HG02678 (cell line): ENCODE results near the gene MRPL16.
"Not testable (repeated sequence)": the region's sequence is repeated elsewhere in the genome, so short reads cannot be mapped to it uniquely, and the experiment has no call there.

Experiments used
- ATAC-seq: cut with Tn5 transposase; IDR thresholded peaks from one replicate; pipeline ENCODE4 v1.9.1; 2021; ENCODE audit warnings: mild to moderate bottlenecking, moderate library complexity; ENCODE audit not compliant: unreplicated experiment

The MRPL16 gene

DNA sequence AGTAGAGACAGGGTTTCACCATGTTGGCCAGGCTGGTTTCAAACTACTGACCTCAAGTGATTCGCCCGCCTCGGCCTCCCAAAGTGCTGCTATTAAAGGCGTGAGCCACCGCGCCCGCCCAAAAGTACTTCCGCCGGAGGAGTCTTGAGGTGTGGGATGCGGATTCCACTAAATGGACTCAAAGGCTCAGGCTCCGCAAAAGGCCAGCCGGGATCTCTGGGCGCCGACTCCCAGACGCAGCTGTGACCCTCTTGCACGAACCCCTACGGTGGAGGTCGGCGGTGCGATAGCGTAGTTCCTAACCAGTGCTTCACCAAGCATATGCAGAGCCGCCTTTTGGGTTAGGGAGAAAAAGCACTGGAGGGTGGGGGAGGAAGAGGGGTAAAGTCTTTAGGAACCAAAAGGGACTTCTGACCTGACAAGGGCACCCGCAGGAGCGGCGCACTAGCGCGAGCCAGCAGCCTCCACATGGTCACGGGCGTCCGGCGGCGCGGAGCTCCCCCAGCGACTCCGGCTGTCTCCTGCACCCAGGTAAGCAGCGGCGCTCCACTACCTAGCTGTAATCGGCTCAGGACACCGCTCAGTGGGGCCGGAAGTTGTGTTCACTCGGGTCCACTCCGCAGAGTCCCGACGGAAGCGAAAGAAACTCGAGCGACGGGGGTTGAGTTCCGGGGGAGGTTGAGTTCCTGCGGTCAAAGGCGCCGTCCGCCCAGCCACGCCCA lies at the start of gene MRPL16:
TSS of gene MRPL16 (minus strand) at position 590 of the 722 bp plus-strand sequence. CDS start at position 470, 120 bp downstream.
- ATAC-seq, result peak; percentile 98

DNA sequence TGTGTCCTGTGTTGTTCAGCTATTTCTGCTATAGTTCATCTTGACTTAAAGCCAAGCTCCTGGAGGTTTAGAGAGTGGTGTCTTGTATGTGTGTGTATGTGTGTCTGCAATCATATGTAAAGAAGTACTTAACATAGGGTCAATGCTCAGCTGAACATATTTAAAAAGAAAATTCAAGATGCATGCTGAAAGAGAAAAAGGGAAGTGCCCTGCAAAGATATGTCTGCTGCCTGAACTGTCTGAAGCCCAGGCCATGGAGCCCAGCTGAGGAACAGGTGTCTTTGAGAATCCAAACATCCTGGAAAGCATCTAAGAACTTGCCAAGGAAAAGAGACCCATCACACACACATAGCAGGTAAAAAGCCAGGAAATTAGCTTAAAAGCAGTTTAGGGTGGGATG lies 49.1 kb upstream of the MRPL16 start:
- no peak for ATAC-seq

DNA sequence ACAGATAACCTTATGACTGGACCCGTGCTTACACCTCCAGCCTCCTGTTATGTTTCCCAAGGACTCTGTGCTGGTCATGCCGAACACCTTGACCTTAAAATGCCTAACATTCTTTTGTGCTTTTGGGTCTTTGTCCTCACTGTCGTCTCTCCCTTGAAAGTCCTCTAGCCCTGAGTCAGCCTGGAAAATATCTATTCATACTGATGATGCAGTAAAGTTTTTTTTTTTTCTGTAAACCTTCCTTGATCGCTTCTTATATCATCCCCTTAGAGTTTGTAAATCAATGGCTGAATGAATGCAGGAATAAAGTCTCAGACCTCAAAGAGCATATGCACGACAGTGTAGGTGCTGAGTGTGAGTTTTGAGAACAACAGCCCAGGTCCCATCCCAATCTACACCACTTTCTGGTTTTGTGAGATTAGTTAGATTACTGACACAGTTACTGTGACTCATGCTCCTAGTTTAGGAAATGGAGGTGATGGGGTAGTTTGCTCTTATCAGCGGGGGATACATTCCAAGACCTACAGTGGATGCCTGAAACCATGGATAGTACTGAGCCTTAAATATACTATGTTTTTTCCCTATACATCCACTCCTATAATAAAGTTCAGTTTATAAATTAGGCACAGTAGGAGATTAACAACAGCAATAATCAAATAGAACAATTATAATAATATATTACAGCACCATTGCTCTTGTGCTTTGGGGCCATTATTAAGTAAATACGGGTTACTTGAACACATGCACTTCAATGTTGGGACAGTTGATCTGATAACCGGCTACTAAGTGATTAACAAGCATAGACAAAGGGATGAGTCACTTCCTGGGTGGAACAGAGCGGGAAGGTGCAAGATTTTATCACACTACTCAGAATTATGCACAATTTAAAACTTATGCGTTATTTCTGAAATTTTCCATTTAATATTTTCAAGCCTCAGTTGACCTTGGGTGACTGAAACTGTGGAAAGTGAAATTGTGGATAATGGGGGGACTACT lies 47.2 kb upstream of the MRPL16 start:
- ATAC-seq, result no peak

DNA sequence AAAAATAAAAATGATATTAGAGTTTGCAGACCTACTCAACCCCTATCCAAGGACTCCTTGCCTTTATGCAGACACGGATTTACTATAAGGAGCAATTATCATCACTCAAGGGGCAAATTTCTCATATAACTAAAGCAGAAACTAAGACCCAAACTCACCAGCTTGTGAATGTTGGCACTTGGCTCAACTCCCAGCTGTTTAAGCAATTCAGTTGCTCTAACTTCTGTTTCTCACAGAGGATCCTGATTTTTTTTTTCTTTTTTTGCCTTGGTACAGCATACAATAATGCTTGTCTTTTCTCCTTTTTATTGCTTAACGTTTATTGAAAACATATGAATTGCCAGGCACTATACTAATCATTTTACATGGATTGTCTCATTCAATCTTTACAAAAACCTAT lies 44.3 kb upstream of the MRPL16 start:
- no peak for ATAC-seq

DNA sequence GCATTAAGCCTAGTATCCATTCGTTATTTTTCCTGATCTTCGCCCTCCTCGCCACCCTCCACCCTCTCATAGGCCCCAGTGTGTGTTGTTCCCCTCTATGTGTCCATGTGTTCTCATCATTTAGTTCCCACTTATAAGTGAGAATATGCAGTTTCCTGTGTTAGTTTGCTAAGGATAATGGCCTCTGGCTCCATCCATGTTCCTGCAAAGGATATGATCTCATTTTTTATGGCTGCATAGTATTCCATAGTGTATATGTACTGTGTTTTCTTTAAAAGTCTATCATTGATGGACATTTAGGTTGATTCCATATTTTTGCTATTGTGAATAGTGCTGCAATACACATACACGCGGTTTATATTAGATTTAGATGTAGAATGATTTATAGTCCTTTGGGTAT lies 40.8 kb upstream of the MRPL16 start:
- ATAC-seq, result not testable (repeated sequence)

DNA sequence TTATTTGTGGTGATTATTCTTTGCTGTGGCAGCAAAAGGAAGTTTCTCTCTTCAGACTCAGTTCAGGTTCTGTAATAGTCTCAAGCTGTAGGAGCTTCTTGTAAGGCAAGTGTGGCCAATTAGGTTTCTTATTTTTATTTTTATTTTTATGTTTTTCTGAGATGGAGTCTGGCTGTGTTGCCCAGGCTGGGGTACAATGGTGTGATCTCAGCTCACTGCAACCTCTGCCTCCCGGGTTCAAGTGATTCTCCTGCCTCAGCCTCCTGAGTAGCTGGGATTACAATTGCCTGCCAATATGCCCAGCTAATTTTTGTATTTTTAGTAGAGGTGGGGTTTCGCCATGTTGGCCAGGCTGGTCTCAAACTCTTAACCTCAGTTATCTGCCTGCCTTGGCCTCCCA lies 39.0 kb upstream of the MRPL16 start:
- ATAC-seq, result not testable (repeated sequence)

DNA sequence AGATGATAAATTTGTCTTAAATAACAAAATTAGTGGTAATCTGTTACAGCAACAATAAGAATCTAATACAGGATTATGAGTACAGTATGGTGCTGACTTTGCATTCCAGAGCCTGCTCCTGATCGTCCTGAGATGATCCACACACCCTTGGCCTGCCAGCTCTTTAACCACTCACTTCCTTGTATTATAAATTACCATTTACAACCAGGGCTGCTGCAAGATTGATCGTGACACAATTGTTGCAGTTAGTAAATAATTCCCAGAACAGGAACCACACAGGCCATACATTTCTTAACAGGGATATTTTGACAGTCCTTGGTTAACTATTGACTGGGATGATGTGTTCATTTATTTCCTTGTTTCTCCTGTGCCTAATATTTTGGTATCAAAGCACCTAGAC lies 38.6 kb upstream of the MRPL16 start:
- ATAC-seq, result no peak

DNA sequence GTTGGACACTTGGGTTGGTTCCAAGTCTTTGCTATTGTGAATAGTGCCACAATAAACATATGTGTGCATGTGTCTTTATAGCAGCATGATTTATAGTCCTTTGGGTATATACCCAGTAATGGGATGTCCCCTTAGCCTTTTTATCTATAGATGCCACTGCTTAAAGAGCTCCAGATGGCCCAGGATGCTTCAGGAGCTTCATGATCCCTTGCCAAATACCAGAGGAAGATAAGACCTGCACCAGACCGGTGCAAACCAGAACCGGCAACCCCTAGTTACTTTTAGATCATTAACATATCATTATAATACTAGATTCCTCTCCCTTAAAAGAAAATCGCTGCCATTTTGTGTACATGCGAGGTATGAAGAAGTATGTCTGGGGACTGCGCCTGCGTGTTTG lies 37.9 kb upstream of the MRPL16 start:
- ATAC-seq, result not testable (repeated sequence)

DNA sequence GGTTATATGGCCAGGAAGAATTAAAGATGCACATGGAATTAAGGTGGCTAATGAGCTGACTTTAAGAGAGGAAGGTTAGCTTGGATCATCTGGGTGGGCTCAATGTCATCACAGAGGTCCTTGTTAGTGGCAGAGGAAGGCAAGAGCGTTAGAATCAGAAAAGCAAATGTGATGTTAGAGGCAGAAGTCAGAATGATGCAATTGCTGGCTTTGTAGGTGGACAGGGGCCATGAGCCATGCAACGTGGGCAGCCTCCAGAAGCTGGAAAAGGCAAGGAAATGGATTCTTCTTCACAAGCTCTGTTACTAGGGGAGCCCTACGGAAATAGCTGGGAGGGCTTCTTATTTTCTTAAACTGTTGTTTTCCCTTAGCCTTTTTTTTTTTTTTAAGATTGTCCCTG lies 37.0 kb upstream of the MRPL16 start:
- ATAC-seq, result no peak

DNA sequence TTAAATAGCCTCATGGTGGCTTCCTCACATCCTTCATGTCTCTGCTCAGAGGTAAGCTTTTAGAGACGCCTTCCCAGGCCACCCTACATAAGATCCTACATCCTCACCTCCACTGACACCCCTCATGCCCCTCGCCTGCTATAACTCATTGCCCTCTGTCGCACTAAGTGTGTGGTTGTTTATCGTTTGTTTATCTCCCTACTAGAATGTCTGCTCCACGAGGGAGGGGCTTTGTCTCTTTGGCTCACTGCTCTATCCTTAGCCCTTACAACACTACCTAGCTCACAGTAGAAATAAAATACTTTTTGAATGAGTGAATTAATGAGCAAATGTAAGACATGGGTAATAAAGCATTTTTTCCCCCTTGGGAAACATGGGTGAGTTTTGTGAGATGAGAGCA lies 36.0 kb upstream of the MRPL16 start:
- no peak for ATAC-seq

DNA sequence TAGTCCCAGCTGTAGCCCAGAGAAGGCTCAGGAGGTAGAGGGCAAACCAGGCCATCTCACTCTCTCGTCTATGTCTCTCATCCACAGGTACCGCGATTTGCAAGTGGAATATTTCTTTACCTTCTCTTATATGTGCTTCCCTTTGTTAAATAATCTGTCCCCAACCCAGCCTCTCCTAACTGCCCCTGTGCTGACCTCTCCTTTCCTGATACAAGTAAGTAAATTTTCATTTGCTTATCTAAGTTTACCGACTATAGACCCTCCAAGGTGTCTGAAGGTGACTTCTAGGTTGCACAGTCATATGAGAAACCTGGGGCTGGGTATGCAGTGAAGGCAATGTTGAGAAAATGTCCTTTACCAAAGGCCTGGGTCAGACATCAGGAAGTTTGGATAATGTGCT lies 34.8 kb upstream of the MRPL16 start, which contains the start of gene CBLIF:
TSS of gene CBLIF (minus strand) at position 101 of the 400 bp plus-strand sequence. CDS start at position 55, 46 bp downstream.
- ATAC-seq, result no peak

DNA sequence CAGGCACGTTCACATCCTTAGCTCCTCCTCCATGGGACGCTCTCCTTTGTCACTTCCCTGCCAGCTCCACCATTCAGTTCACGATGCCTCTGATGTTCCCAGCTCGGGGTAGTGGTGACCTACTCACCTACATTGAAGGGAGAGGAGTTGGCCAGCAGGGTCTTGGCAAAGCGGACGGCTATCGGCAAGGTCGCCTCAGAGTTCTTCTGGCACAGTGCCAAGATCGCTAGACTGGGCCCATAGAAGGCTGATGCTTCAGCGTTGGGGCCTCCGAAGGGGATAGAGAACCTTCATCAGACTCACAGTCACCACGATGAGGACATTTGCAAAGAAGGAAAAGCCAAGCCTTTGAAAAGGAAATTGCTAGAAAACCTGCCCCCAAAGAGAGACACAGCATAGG lies 31.7 kb upstream of the MRPL16 start:
- ATAC-seq, result no peak

DNA sequence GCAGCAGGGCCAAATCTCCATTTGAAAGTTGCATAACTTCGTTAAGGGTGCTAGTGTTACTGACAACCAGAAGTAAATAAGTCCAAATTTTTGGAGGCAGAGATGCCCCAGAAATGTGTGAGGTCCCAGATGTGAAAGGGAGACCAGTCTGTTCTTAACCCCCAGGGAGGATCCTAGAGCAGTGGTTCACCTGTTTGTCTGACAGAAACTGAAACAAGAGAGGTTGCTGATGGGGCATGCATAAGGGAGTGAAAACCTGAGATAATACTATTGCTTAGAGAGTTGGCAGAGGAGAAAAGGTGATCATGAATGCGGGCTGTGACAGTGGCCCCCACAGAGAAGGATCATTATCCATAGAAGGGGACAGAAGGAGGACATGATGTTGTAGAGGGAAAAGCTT lies 30.9 kb upstream of the MRPL16 start:
- ATAC-seq, result no peak

DNA sequence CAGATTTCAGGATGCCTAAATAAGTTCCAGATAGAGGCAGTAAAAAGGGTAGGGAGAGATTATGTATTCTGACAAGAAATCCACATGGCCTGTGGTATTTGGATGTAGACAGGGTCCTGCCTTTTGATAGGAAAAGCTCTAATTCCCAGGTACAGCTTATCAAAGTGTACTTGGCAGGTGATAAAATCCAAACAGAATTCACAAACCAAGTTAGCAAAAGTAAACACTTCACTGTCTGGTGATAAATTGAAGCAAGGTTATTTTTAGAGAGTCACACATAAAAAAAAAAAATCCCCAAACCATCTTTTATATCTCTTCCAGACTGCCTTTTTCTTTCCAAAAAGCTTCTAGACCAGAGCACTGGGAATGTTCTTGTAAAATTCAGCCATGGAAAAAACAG lies 29.0 kb upstream of the MRPL16 start:
- ATAC-seq, result no peak

DNA sequence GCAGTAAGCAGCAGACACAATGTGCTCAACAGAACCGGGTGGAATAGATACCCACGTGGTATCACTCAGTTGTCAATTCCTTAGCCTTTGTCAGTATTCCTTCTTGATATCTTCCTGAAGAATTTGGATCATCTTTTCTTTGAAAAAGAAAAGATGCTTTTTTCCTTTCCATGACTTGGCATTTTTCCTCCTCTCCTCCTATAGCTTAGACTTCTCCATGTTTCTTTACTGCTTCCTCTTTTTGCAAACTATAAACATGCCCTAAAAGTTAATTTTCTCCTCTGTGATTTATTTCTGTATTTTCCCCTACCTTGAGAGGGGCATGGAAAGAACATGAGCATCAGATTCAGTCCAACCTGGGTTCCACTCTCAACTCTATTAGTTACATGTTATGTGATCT lies 23.0 kb upstream of the MRPL16 start:
- no peak for ATAC-seq

DNA sequence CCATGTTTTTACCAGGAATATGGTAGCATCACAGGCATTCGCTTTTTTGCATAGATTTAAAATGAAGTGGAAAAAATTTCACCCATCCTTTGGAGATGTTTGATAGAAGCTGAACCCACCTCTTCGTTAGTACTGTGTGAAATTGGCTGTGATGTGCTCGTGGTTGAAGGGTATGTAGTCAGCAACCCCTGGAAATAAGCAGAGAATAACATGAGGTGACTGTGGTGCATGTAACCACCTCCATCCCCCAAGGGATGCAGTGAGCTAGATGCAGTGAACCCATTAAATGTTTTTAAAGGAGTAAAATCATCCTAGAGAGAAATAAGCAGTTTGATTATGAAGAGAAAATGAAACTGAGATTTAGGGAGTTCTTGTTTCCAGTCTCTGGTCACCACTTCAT lies 18.8 kb upstream of the MRPL16 start:
- no peak for ATAC-seq

DNA sequence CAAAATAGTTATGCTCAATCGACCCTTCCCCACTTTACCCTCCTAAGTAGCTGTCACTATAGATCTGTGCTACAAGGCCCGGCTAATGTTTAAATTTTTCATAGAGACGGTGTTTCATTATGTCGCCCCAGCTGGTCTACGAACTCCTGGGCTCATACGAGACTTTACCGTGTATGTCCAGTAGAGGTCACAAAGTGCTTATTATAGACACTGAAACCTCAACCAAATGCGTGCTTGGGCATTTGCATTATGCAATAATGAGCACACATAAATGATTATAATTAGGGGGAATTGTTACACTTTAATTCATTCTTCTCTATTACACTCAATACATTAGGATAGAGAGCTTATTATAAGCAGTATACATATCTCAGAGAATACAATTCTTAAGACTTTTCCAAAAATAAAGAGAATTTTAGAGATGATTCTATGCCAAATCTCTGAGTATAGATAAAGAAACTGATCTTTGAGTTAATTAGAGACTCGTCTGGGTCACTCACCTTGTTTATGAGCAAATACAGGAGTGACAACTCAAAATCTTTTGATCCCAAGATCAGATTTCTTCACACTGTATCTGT lies 12.5 kb upstream of the MRPL16 start:
- peak; percentile 91 for ATAC-seq

DNA sequence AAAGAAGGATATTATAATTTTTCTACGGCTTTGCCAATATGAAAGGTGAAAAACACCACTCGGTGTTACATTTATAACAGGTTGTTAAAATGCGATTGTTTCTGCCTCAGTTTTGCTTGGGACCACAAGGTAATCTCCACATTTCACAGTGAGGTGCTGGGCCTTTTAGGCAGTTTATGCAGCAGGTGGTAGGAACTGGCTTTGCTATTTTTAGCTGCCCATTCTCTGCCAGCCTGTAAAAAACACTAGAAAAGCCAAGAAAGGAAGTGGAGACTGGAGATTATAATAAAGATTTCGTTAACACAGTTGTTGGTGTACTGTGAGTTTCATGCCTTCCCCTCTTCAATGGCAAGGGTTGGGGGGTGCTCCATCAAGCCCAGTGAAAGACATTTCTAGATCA lies 8.0 kb upstream of the MRPL16 start:
- ATAC-seq, result peak; percentile 46

DNA sequence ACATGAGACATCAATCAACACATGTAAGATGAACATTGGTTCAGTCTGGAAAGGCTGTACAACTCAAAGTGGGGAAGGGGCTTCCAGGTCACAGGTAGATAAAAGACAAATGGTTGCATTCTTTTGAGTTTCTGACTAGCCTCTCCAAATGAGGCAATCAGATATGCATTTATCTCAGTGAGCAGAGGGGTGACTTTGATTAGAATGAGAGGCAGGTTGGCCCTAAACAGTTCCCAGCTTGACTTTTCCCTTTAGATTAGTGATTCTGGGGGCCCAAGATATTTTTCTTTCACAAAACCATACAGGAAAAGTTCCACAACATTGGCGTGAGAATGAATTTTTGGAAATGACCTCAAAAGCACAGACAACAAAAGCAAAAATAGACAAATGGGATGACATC lies 5.9 kb upstream of the MRPL16 start:
- ATAC-seq, result not testable (repeated sequence)

DNA sequence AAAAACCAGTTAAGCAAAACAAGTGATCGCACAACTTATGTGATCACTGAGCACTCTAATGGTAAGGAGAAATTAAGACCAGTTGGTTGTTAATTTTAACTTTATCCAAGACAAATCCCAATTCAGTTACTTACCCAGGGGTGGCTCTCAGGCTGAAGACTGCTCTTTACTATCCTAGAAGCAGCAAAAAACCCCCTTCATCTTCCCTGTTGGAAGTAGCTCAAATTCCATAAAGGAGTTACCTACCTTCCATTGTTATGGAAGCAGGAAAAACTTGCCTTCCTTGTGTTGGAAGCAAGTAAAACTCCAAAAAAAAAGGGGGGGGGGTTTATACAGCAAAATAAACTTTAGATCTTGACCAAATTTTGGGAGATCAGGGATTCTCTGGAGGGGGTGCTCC lies 5.2 kb upstream of the MRPL16 start:
- no peak for ATAC-seq

DNA sequence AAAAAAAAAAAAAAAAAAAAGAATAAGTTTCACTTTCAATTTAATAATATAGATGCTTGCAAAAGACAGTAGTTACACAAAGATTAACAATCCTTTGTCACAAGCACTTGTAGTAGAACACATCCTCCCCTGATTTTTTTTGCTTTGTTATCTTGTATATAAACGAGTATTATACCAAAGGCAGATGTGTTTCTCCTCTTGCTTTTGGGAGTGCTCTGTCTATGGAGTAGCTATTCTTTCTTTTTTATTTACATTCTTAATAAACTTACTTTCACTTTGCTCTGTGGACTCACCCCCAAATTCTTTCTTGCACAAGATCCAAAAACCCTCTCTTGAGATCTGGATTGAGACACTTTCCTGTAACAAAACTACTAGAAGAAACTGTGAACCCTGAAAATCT lies 3.4 kb upstream of the MRPL16 start:
- ATAC-seq, result no peak

DNA sequence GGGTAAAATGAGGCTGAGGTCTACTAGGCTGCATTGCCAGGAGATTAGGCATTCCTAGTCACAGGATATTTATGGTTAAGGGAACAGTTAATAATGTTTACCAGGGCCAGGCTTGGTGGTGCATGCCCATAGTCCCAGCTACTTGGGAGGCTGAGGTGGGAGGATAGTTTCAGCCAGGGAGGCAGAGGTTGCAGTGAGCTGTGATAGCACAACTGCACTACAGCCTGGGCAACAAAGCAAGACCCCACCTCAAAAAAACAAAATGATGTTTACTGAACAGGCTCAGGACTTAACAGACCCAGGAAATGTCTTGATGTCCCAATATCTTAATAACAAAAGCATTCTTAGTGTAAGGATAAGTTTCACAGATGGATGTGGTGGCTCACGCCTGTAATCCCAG lies 2.8 kb upstream of the MRPL16 start:
- no peak for ATAC-seq
